SW480 (cell line): ENCODE results near the gene WDR73.
"Not testable (repeated sequence)": the region's sequence is repeated elsewhere in the genome, so short reads cannot be mapped to it uniquely, and the experiment has no call there.

Experiments
- DNase-seq: peaks from one replicate; pipeline ENCODE4 v3.0.0-alpha.2; 2016; ENCODE audit warnings: low spot score

The WDR73 gene

DNA sequence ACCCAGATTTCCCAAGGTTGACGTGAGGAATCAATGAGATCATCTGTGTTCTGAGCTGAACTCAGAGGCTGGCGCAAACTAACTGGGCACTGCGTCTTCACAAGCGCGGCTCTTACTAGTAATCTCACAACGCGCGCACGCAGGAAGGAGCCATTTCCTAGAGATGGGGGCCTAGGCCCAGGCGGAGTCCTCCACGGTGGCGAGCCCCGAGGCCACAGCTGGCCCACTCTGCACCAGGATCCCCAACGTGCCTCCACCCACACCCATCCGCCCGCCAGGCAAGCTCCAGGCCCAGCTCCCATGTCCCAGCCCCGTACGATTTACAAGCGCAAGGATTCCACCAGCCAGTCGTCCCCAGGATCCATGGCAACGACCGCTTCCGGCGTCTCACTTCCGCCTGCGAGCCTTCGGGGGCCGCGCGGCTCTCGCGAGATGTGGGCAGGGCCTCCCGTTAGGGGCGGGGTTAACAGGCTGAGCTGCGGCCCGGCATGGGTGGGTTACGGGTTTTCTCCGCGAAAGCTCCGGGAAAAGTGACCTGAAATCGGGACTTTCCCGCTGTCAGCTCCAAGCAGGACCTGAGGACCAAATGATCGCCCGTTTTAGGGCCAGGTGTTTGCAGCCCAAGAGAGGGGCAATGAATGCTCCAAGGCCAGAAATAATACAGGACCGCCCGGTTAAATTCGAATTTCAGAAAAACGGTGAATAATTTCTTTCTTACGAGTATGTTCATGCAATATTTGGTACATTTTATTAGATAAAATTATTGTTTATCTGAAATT, at the start of gene WDR73:
TSS of gene WDR73 (minus strand) at position 374 of the 779 bp plus-strand sequence. CDS start at position 365, 9 bp downstream.
- peak; percentile 90 for DNase-seq

- no peak for DNase-seq
Observed at GRCh38 chr15:84703808-84704207, 49.7 kb upstream of the WDR73 start.

GRCh38 chr15:84702961-84703482, 48.9 kb upstream of the WDR73 start:
- no peak for DNase-seq

- no peak for DNase-seq
Observed at GRCh38 chr15:84699538-84700191, 45.6 kb upstream of the WDR73 start.

DNA sequence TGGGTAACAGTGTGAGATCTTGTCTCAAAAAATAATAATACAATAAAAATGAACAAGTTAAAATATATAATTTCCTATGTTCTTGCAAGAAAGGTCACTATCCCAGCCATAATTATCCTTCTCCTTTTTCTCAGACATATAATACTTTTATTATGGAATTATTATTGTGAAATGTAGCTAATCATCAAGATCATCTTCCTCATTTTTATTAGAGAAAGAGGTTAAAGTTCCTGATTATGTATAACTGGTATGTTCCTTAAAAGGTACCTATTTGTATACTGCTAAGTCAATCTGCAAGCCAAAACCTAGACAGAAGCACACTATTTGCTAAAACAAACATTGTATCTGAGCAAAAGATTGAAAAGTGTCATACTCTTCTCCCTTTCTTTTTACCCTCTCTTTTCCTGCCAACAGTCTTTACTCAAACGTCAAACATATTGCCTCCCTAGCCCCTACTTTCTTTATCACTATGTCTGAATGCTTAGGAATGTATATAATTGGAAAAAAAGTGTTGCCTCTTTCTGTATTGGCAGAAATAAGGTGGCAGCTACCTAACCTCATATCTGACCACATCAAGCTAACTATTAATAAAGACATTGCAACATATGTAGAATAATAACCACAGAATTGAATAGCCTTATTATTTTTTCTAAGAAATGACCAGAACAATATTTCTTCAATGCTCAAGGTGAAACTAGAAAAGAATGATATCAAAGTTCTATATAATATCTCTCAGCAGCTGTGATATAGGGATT, 43.3 kb upstream of the WDR73 start:
- no peak for DNase-seq

GRCh38 chr15:84696757-84697156, 42.7 kb upstream of the WDR73 start:
- no peak for DNase-seq

GRCh38 chr15:84690342-84690741, 36.3 kb upstream of the WDR73 start:
- no peak for DNase-seq

GRCh38 chr15:84689858-84690257, 35.8 kb upstream of the WDR73 start:
- DNase-seq = no peak

DNA sequence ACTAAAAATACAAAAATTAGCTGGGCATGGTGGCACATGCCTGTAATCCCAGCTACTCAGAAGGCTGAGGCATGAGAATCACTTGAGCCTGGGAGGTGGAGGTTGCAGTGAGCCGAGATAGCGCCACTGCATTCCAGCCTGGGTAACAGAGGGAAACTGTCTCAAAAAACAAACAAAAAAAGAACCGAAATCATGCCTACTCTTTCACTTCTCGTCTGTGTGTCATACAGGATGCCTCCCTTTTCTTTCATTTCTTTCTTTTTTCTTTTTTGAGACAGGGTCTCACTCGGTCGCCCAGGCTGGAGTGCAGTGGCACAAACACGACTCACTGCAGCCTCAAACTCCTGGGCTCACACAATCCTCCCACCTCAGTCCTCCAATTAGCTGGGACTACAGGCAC, 32.4 kb upstream of the WDR73 start:
- not testable (repeated sequence) for DNase-seq

DNA sequence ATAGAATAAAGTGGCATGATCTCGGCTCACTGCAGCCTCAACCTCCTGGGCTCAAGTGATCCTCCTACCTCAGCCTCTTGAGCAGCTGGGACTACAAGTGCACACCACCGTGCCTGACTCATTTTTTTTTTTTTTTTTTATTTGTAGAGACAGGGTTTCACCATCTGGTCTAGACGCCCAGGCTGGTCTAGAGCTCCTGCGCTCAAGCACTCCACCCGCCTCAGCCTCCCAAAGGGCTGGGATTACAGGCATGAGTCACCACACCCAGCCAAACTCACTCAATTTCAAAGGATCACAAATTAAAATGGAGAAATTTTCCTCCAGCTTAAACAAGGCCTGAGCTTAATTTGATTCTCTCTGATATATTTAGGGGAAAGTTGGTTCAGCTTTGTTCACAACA, 31.2 kb upstream of the WDR73 start:
- no peak for DNase-seq

DNA sequence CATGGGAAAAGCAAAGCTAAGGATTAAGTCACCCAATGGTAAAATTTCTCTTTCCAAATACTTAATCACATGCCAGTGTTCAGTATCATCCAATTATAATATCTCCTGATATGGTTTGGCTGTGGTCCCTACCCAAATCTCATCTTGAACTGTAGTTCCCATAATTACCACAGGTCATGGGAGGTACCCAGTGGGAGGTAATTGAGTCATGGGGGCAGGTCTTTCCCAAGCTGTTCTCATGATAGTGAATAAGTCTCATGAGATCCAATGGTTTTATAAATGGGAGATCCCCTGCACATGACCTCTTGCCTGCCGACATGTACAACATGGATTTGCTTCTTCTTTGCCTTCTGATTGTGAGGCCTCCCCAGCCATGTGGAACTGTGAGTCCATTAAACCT, 30.0 kb upstream of the WDR73 start:
- no peak for DNase-seq

DNA sequence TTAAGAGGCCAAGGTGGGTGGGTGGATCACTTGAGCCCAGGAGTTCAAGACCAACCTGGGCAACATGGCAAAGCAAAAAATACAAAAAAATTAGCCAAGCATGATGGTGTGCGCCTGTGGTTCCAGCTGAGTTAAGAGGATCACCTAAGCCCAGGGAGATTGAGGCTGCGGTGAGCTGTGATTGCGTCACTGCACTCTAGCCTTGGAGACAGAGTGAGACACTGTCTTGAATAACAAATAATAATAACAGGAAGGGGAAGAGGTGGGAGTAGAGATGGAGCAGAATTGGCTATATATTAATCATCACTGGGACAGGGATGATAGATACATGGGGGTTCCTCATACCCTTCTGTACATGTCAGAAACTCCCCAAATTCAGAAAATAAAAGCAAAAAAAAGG, 27.7 kb upstream of the WDR73 start:
- no peak for DNase-seq

DNA sequence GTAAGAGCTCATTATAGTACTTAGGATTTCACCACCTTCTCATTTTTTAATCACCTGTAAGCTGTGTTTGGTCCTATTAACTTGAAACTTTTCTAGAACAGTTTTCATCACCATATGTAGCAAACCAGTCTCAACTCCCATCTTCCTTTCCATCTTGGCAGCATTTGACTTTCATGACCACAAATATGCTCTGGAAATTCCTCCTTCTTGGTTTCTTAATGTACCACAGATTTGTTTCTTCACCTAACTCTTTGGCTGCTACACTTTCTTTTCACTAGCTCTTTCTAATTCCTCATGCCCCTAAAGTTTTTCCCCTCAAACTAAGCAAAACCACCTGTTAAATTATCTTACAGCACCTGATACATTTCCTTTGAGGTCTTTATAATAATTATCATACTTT, 17.1 kb upstream of the WDR73 start:
- DNase-seq = no peak

DNA sequence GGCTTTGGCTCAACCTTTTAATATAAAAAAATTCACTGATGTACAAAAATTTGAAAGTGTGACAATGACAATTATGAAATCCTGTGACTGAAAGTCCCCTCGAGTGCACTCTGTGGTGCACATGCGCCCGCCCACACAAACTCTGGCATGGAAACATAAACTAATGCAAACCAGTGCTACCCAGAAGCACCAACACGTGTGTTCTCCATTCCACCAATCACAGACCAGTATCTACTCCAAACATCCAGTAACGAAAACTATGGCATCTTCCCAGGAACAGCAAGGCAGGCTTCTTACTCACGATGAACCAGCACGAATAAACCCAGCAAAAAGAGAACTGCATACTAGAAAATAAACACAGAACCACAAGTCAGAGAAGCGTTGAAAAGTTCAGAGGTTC, 15.6 kb upstream of the WDR73 start:
- no peak for DNase-seq

GRCh38 chr15:84668221-84668982, 14.3 kb upstream of the WDR73 start:
- DNase-seq = no peak

DNA sequence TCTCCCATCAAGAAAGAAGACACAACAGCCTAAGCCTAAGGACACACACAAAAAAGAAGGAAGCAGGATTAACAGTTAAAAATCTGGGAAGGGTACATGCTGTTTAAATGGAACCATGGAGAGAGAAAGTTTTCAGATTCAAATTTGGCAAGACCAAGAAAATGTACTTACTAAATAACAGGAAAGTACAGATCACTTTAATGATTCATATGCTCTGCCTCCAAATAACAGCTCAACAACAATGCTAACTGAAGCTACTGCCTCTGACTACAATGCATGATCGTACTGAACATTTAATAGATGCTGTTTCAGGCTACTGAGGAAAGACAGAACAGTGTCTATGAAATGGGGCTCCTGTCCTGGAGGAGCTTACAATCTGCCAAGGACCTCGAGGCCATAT, 12.3 kb upstream of the WDR73 start:
- DNase-seq = no peak

DNA sequence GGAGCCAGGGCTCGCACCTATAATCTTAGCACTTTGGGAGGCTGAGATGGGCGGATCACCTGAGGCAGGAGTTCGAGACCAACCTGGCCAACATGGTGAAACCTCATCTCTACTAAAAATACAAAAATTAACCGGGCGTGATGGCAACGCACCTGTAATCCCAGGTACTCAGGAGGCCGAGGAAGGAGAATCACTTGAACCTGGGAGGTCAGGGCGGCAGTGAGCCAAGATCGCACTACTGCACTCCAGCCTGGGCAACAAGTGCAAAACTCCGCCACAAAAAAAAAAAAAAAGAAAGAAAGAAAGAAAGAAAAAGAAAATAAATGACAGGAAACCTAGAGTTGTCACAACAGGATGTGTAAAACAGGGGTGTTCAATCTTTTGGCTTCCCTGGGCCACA, 6.9 kb upstream of the WDR73 start:
- DNase-seq = no peak

DNA sequence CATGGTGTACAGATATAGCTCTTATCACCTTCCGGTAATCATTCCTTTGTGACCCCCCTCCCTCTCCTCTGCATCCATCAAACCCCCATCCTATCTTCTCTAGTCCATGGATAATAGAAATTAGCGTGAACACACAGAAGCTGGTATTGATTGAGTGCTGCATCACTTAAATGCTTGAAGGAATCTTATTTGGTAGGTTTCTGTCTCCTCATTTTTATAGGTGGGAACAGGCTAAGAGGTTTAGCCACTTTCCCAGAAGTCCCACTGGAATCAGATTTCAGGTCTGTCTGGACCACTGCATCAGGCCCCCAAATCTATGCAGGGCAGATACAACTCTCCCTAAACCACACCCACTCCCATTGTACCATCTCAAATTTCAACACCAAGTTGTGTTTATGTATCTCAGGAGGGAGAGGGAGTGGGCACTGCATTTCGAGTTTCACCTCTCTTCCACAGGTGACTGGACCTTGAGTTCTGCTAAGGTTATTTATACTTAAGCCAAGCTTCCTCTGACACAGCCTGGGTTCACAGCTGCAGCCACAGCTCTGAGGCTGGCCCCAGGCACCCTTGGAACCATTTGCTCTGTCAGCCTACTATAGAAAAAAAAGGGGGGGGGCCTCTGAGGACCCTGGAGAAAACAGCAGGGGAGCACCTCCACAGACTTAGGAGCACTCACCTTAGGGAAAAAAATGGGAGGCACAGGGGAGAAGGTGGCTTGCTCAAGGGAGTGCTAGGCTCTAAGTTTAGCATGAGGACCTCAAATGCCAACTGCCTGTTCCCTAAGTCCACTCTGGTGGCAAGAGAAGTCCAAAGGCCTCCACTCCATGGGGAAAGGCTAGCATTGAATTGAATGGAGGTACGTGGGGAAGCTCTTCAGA, 6.1 kb upstream of the WDR73 start:
- DNase-seq = no peak

GRCh38 chr15:84658788-84659411, 4.8 kb upstream of the WDR73 start:
- no peak for DNase-seq

- DNase-seq = peak; percentile 88
Observed at GRCh38 chr15:84658080-84658787, 4.2 kb upstream of the WDR73 start, which contains the start of gene NMB. Gene NMB, minus strand, starts transcription at chr15:84658199. Its CDS starts 47 bp downstream, at chr15:84658152.
